NCI-H2196 (cell line): ENCODE results near the gene GGTLC2.
A peak's percentile ranks its signal among the peaks of the same experiment; 100 is the strongest.
"Not testable (repeated sequence)": the region's sequence is repeated elsewhere in the genome, so short reads cannot be mapped to it uniquely, and the experiment has no call there.

Source experiments
- DNase-seq: peaks from one replicate; lab custom pipeline; 2025; ENCODE audit not compliant: unreplicated experiment; lab: John Stamatoyannopoulos, UW

The GGTLC2 gene

DNA sequence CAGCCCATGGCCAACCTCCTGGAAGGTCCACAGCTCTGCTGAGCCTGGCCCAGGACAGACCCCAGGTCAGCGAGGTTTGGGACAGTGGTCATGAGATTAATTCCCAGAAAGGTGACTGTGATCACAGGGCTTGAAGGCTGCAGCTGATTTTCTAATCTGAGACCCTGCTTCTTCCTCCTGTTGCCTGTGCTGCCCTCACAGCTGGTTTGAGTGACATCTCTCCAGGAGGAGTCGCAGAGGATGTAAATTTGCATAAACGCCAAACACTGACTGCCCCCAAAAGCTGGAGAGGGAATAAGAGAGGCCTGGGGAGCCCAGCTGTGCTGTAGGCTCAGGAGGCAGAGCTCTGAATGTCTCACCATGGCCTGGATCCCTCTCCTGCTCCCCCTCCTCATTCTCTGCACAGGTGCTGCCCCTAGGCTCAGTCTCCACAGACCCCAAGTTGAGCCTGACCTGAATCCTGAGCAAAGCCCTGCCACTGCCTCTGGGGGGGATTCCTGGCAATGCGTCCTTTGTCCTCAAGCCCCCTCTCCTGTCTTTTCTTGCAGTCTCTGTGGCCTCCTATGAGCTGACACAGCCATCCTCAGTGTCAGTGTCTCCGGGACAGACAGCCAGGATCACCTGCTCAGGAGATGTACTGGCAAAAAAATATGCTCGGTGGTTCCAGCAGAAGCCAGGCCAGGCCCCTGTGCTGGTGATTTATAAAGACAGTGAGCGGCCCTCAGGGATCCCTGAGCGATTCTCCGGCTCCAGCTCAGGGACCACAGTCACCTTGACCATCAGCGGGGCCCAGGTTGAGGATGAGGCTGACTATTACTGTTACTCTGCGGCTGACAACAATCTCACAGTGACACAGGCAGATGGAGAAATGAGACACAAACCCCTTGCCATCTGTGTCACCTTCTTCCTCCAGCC is 23.8 kb downstream of the GGTLC2 start:
- no peak for DNase-seq

- DNase-seq, result no peak
These were observed 24.7 kb downstream of the GGTLC2 start for GRCh38 chr22:22669093-22669492.

DNA sequence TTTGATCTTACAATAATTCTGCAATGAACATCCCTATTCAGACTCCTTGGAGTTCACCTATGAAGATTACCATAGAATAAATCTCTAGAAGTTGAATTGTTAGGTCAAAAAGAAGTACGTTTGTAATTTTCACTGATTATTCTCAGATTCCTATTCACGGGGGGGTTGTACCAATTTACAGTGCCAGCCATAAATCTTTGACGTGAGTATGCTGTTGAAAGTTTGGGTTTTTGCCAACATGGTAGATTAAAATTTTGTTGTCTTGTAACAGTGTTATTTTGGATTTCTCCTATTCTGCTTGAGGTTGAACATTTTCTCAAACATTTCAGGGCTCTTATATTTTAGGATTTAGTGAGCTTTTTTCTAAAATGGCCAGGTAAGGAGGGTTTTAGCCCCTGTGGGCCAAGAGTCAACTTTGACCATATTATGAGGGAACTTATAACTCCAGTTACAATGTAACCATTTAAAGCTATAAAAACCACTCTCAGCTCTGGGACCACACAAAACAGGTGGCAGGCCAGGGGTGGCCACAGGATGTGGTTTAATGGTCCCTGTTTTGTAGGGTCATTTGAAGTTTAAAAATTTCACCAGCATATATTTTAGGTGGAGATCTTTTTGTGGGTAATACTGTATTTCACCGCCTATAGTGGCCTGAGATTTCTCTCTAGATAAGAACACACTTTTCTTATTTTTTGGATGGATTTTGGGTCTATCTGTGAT is 25.8 kb downstream of the GGTLC2 start:
- DNase-seq, result no peak

DNA sequence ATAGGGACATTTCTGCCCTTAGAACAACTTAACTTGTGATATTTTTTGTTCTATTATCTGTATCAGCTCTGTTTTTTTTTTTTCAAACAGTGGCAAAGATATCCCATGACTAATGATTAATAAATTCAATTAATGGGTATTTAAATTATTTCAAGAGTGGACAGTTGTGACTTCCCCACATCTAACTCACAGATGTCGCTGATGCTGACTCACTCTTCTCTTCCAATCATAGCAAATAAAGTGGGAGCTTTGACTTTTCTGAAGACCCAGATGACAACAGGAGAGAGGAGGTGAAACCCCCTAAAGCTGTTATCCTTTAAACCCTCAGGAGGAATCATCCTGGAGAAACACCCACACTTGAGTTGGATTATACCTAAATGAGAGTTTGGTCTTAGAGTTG is 27.1 kb downstream of the GGTLC2 start:
- DNase-seq, result no peak

DNA sequence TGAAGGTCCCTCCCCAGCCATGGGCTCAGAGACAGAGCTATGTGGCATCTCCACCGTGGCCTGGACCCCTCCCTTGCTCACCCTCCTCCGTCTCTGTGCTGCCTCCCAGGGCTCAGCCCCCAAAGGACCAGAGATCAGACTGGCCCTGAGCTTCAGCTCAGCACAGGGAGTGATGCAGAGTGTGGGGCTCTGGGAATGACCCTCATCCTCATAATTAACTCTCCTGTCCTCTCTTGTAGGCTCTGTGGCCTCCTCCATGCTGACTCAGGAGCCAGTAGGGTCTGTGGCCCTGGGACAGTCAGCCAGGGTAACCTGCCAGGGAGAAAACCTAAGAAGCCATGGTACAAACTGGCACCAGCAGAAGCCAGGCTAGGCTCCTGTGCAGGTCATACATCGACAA is 28.7 kb downstream of the GGTLC2 start:
- no peak for DNase-seq

GRCh38 chr22:22673628-22674027 is 29.2 kb downstream of the GGTLC2 start:
- DNase-seq, result no peak

DNA sequence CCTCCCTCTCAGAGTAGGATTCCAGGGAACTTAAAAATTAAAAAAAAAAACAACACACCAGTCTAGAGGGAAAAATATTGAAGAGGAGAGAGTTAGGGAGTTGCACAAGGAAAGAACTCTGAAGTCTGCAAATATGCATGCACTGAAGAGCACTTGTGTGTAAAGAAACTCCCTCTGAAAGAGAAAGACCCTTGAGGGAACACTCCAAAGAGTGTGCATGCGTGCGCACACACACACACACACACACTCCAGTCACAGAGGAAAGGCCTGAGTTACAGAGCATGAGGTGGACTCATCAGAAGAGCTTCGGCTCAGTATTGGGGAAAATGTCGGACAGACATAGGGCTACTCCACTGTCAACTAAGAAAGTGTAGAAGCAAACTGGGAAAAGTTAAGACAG is 30.1 kb downstream of the GGTLC2 start:
- no peak for DNase-seq

GRCh38 chr22:22678970-22679369 is 34.6 kb downstream of the GGTLC2 start:
- no peak for DNase-seq

DNA sequence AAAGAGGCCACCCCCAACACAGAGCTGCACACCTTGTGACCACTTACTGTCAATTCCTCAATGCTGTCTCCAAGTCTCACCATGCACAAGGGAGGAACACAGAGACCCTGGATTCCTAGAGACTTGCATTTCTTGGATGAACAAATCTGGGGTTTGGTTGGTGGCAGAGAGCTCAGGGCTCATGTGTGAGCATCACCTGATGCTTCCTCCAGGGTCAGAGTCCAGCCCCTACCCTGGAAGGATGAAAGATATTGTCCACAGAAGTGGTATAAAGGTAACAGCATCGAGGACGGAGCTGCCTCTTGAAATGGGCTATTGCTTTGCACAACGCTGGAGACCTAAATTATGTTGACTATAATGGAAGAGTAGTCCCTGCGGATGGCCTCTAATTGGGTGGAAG is 36.0 kb downstream of the GGTLC2 start:
- no peak for DNase-seq

- DNase-seq, result no peak
These were observed 36.9 kb downstream of the GGTLC2 start for GRCh38 chr22:22681221-22681739.

DNA sequence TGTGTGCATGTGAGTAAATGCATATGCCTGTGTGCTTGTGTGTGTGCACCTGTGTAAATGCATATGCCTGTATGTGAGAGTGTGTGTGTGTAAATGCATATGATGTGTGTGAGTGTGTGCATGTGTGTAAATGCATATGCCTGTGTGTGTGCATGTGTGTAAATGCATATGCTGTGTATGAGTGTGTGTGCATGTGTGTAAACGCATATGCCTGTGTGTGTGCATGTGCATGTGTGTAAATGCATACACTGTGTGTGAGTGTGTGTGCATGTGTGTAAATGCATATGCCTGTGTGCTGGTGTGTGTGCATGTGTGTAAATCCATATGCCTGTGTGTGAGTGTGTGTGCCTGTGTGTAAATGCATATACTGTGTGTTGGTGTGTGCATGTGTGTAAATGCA is 37.8 kb downstream of the GGTLC2 start:
- DNase-seq, result no peak

- DNase-seq, result no peak
These were observed 38.6 kb downstream of the GGTLC2 start for GRCh38 chr22:22682807-22683667.

DNA sequence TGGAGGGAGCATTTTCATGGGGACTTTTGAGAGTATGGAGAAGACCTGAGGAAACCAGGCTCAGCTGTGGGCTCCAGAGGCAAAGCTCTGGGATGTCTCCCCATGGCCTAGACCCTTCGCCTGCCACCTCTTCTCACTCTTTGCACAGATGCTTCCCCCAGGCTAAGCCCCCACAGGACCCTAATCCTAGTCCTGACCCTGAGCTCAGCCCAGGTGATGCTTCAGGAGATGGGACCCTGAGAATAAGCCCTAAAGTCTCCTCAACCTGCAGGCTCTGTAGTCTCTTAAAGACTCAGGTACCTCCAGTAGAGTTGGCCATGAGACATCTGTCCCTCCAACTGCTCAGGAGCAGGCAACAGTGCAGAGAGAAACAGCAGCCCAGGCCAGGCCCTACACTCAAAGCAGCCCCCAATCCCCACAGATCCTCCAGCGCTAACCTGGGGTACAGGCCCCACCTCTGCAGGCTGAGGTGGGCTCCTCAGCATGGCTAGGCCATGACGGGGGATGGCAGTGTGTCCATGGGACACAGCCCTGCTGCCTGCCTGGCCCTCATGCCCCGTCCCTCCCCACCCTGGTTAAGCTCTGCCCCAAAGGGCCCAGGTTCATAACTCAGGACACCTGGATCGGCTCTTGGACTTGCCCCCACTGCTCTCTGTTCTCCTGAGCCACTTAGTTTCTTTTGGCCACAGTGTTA is 39.4 kb downstream of the GGTLC2 start:
- no peak for DNase-seq

GRCh38 chr22:22684580-22685561 is 40.5 kb downstream of the GGTLC2 start:
- DNase-seq, result peak; percentile 7

DNA sequence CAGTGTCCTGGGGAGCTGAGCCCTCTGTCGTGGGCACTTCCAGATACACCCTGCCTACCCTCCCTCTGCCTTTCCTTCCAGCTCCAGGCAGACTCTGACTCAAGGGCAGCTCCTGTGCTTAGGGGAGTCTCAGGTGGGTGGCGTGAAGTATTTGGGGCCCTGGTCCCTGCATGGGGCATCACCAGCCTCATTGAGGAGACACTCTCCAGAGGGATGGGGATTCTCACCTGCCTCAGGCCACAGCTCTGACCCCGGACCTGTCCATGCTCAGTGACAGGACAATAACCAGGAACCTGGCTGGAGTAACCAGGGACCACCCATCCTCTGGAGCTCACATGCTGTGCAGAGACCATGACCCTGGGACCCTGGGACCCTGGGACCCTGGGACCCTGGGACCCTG is 41.2 kb downstream of the GGTLC2 start:
- DNase-seq, result no peak

GRCh38 chr22:22686202-22687115 is 42.0 kb downstream of the GGTLC2 start:
- DNase-seq, result not testable (repeated sequence)

GRCh38 chr22:22687638-22688500 is 43.5 kb downstream of the GGTLC2 start:
- DNase-seq, result peak; percentile 6
